AG04449 (cell line): Measurements from ENCODE around the gene ZNF311.
"Not testable (repeated sequence)": the region's sequence is repeated elsewhere in the genome, so short reads cannot be mapped to it uniquely, and the experiment has no call there.

Experiments used
- CTCF ChIA-PET: fragments of 350-600 bp; formaldehyde crosslinking; extraction: SDS; loops from one replicate; lab custom pipeline; 2021; ENCODE audit warnings: antibody characterized with exemption; lab: Yijun Ruan, JAX
- POLR2A ChIA-PET: fragments of 400-600, 350-600 bp; formaldehyde crosslinking; extraction: SDS; loops from one replicate; lab custom pipeline; 2020; ENCODE audit warnings: antibody characterized with exemption, inconsistent platforms; lab: Yijun Ruan, JAX
- DNase-seq: peaks from one replicate; pipeline ENCODE4 v3.0.0-alpha.2; 2010; ENCODE audit warnings: low read depth, low spot score
- H3K4me3 ChIP-seq: 2 replicates; pipeline ENCODE4 v1.5.1; 2011; ENCODE audit warnings: low read depth, mild to moderate bottlenecking, control low read depth, low read length
- TF ChIP-seq, protein P1 (sequence below): IDR thresholded peaks from one replicate; pipeline ENCODE4 v1.5.1; 2011; ENCODE audit warnings: mild to moderate bottlenecking, moderate library complexity, low read length, control low read depth, inconsistent platforms; ENCODE audit not compliant: insufficient read depth; ENCODE audit errors: missing control alignments

ZNF311 gene

DNA sequence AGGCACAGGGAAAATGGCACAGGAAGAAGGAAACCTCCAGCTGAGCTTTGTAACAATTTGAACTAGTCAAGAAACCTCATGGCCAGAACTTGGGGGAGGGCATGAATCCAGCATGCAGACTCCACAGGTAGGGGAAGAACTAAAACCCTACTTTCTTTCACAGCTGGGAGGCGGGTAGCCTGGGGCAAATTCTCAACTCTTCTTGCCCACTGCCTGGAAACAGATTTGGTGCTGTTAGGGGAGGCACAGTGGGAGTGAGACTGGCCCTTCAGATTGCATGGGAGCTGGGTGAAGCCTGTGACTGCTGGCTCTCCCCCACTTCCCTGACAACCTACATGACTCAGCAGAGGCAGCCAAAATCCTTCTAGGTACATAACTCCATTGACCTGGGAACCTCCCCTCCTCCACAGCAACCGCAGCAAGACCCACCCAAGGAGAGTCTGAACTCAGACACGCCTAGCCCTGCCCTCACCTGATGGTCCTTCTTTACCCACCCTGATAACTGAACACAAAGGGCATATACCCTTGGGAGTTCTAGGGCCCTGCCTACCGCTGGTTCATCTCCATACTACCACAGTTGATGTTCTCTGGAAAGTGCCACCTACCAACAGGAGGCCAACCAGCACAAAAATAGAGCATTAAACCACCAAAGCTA lies 44.1 kb downstream of the ZNF311 start:
- DNase-seq: no peak
- TF ChIP-seq, protein P1, sequence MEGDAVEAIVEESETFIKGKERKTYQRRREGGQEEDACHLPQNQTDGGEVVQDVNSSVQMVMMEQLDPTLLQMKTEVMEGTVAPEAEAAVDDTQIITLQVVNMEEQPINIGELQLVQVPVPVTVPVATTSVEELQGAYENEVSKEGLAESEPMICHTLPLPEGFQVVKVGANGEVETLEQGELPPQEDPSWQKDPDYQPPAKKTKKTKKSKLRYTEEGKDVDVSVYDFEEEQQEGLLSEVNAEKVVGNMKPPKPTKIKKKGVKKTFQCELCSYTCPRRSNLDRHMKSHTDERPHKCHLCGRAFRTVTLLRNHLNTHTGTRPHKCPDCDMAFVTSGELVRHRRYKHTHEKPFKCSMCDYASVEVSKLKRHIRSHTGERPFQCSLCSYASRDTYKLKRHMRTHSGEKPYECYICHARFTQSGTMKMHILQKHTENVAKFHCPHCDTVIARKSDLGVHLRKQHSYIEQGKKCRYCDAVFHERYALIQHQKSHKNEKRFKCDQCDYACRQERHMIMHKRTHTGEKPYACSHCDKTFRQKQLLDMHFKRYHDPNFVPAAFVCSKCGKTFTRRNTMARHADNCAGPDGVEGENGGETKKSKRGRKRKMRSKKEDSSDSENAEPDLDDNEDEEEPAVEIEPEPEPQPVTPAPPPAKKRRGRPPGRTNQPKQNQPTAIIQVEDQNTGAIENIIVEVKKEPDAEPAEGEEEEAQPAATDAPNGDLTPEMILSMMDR: no peak
- ChIA-PET CTCF (no interaction called here), POLR2A (no interaction called here)
- no peak overlapping the region for H3K4me3 ChIP-seq

DNA sequence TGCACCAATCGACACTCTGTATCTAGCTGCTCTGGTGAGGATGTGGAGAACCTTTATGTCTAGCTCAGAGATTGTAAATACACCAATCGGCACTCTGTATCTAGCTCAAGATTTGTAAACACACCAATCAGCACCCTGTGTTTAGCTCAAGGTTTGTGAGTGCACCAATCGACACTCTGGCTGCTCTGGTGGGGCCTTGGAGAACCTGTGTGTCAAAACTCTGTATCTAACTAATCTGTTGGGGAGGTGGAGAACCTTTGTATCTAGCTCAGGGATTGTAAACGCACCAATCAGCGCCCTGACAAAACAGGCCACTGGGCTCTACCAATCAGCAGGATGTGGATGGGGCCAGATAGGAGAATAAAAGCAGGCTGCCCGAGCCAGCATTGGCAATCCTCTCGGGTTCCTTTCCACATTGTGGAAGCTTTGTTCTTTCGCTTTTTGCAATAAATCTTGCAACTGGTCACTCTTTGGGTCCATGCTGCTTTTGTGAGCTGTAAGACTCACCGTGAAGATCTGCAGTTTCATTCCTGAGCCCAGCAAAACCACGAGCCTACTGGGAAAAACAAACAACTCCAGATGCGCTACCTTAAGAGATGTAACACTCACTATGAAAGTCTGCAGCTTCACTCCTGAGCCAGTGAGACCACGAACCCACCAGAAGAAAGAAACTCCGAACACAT lies 46.4 kb downstream of the ZNF311 start:
- POLR2A ChIA-PET, DNase-seq, CTCF ChIA-PET, H3K4me3 ChIP-seq: not testable (repeated sequence)

GRCh38 chr6:28957795-28958314 lies 47.3 kb downstream of the ZNF311 start:
- POLR2A ChIA-PET, H3K4me3 ChIP-seq, CTCF ChIA-PET, DNase-seq: not testable (repeated sequence)

DNA sequence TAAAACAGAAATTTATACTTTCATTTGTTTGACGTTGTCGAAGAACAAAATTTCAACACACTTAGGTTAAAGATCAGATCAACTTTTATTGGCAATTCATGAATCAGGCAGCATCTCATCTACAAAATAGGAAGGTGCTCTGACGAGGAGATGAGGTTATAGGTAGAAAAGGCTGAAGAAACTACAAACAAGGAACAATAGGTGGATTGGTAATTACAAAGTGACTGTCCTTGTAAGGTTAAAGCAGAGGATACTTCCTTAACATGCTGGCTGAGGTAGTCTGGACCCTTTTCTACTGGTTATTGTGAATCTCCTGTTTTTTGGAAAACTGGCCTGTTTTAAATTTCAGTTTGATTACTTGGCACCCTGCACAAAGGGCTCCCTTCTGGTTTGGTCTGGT lies 48.8 kb downstream of the ZNF311 start:
- no peak for DNase-seq
- TF ChIP-seq, protein P1: no peak
- H3K4me3 ChIP-seq: no peak overlapping the region
- ChIA-PET POLR2A (no interaction called here), CTCF (interaction anchor here (2.3 kb wide), 1 partner anchor 24 kb away, joined by 6 read pairs; no protein-coding TSS in a partner anchor)

- H3K4me3 ChIP-seq: peak overlapping the region; percentile 63
- POLR2A ChIA-PET: interaction anchor here (0.9 kb wide), 1 partner anchor 58 kb away, joined by 3 read pairs; no protein-coding TSS in a partner anchor
- no peak for DNase-seq
- TF ChIP-seq, protein P1: no peak
- CTCF ChIA-PET: interaction anchor here (1.2 kb wide), 2 partner anchors 13 to 116 kb away, joined by 3 to 4 read pairs; no protein-coding TSS in a partner anchor
These were observed 51.4 kb downstream of the ZNF311 start for GRCh38 chr6:28953585-28954258.

DNA sequence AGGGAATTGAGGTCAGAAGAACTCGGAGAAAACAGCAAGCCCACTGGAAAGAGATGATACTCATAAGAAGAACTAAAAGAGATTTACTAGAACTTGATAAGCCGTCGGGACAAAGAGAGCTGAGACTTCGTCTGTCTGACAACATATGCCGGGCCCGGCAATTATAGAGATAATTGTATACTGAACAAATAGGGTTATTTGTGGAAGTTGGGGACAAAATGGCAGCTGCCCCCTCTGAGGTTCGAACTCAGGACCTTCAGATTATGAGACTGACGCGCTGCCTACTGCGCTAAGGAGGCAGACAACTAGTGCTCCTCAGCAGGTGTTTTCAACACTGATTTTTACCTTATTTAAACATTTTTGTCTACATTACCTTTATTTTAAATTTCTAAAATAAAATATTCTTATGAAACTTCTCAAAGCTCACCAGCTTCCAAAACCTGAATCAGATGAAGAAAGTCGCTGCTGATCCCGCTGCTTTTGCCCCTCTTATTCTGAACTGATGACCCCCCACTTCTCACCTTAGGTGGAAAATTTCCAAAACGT lies 52.0 kb downstream of the ZNF311 start:
- CTCF ChIA-PET: interaction anchor here (1.2 kb wide), 2 partner anchors 13 to 115 kb away, joined by 3 to 4 read pairs; no protein-coding TSS in a partner anchor
- peak overlapping the region; percentile 63 for H3K4me3 ChIP-seq
- TF ChIP-seq, protein P1: no peak
- peak; percentile 28 for DNase-seq
- POLR2A ChIA-PET: interaction anchor here (0.9 kb wide), 1 partner anchor 57 kb away, joined by 3 read pairs; no protein-coding TSS in a partner anchor

DNA sequence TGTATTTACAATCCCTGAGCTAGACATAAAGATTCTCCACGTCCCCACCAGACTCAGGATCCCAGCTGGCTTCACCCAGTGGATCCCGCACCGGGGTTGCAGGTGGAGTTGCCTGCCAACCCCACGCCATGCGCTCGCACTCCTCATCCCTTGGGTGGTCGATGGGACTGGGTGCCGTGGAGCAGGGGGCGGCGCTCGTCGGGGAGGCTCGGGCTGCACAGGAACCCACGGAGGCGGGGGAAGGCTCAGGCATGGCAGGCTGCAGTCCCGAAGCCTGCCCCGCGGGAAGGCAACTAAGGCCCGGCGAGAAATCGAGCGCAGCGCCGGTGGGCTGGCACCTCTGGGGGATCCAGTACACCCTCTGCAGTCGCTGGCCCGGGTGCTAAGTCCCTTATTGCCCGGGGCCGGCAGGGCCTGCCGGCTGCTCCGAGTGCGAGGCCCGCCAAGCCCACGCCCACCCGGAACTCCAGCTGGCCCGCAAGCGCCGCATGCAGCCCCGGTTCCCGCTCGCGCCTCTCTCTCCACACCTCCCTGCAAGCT lies 55.4 kb downstream of the ZNF311 start:
- CTCF ChIA-PET, H3K4me3 ChIP-seq, POLR2A ChIA-PET, DNase-seq: not testable (repeated sequence)
